ENCODE data around the gene WIPF2.

GRCh38 chr17:40321524-40321929 lies 102.4 kb downstream of the WIPF2 start:
- TF ChIP-seq POLR2AphosphoS5 (IDR thresholded peaks at IDR 0.05; ENCODE audit: borderline replicate concordance, low read depth, low read length) = no peak
- TF ChIP-seq EZH2 (IDR thresholded peaks at IDR 0.05) = no peak
